Fibroblast of peridontal ligament (primary cell): Measurements from ENCODE around the gene SEC24D.

ENCODE experiments used
- DNase-seq: peaks from one replicate; pipeline ENCODE4 v3.0.0-alpha.2; 2010; ENCODE audit errors: extremely low read depth

SEC24D gene

DNA sequence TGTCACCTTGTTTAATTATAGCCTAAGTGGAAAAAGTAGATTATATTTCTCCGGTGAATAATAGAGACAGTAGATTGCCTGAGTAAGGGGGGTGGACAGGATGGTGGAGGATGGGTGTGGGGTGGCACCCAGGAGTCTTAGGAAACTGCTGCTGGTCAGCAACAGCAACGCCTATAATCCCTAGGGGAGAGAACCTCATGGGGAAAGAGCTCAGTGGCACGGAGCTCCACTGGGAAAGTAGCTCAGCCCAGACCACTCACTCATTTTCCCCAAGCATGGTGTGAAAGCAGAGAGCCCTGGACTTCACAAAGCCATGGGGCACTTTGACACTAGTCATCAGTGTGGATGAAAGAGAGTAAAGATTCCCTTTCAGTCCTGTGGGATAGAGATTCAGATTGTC, 119.6 kb downstream of the SEC24D start:
- no peak for DNase-seq

DNA sequence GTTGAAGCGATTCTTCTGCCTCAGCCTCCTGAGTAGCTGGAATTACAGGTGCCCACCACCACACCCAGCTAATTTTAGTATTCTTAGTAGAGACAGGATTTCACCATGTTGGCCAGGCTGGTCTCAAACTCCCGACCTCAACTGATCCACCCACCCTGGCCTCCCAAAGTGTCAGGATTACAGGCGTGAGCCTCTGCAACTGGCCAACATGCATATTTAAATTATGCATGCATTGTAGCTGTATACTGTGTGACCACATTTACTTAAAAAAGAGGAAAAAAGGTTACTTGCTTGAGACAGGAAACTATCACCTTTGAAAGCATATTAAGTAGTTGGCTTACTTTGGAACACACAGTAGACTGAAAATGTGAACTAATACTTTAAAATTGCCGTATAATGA, 121.2 kb downstream of the SEC24D start:
- DNase-seq = no peak

DNA sequence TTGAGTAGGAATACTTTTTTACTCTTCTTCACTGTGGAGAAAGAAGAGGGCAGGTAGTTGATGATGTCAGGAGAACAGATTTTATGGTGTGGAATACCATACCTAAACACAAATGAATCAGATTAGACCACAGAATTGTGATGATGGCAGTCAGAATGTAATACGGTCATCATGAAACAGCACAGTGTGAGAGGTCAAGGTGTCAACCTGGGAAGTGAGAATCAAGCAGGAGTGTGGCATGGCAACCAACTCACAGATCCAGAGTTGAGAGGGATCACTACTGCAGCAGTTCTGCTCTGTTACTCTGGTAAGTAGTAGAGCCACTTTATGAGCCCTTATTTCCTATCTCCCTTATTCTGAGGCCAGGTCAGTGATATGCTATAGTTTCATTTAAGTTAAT, 123.1 kb downstream of the SEC24D start:
- no peak for DNase-seq

DNA sequence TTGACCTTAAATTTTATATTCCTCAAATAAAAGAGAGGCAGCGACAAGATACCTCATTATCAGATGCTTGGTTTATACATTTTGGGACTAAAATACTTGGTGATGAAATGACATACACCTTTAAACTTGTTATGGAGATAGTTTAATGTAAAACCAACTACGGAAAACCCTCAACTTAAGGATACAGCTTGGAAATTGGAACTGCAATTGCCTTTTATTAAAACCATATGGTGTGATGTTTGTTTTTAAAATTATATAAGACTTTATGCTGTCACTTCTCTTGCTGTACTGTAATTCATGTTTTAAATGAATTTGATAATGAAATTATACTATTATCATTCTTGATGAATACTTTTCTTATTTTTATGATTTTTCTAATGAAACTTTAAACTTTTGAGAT, 124.9 kb downstream of the SEC24D start:
- peak; percentile 76 for DNase-seq

DNA sequence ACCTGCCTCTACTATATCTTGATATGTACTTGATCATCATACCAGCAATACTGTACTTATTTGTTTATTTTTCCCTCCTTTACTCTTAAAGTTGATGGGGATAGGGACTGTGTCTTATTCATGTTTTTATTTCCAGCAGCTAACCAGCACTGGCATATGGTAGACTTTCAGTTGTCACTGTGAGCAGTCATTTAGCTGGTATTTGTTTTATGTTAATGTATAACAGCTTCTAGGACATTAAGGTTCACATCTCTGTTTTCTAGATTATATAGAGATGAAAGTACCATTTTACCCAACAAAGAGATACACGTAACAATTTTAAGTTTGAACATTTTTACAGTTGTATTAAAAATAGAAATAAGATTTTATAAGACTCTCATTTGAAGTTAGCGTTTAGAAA, 132.8 kb downstream of the SEC24D start:
- DNase-seq = no peak

DNA sequence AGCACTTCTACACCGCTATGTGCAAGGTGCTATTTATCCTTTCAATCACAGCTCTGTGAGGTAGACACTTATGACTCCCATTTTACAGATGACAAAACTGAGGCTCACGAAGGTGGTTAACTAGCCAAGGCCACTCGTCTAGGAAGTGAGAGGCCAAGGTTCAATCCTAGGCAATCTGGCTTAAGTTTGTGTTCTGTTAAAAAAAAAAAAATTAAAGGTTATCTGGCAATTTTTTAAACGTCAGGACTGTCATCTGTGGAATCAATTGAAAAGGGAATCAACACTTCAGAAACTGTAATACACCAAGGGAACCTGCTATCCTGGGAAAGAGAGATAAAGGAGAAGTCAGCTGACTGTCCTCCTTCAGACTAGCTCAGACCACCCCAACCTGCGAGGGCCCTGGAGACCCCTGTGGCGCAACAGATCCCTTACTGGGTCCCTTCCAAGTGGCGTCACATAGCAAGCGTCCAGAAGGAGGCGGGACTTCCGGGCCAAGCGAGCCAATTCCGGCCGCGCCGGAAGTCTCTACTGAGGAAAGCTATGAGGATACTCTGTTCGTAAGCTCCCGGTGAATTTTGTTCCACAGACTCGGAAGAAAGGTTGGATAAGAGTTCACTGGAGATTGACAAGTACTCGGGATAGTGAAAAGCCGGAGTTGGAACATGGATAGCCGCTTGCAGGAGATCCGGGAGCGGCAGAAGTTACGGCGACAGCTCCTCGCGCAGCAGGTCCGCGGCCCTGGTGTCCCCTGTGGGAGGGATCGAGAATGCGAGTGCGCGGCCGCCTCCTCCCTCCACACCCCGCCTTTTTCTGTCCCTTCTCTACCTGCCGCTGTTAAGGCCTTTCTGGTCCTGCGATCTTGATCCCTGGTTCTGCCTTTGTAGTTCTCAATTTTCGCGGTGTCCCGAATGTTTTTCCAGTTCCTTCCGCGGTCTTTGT, 150.8 kb downstream of the SEC24D start, which contains the start of gene METTL14:
TSS of gene METTL14 (plus strand) at position 520 of the 939 bp plus-strand sequence. CDS start at position 663, 143 bp downstream.
- peak; percentile 92 for DNase-seq

DNA sequence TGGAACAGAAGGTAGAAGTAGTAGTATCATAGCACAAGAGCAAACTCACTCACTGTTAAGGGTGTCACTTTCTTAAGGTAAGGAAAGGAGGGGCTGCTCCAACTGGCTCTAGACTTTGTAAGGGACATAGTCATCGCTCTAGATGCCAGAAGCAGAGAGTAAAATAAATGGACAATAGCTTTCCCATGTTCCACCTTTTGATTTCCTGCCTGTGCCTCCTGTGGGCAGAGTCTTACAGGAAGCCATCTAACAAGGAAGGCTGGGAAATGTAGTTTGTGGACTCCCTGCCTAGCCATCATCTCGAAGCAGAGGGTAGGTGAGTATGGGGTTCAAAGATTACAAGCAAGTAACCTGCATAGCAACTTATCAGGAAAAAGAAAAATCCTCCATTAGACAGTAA, 152.4 kb downstream of the SEC24D start:
- DNase-seq = no peak

DNA sequence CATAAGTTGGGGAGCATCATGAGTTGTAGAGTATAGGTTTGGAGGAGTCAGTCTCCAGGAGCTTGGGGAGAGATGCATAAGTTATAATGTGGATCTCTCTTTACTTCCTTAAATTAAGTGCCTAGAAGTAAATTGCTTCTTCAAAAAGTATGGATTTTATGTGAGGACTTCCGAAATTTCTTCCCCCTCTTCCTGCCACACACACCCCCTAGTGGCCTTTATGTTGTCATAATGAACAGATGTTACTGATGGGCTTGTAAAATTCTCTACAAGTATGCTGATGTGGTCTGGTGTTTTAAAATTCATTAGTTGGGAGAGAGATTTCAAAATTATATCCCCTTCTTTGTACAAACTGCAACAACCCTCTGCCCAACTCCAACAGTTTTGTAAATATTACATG, 153.0 kb downstream of the SEC24D start:
- peak; percentile 69 for DNase-seq

DNA sequence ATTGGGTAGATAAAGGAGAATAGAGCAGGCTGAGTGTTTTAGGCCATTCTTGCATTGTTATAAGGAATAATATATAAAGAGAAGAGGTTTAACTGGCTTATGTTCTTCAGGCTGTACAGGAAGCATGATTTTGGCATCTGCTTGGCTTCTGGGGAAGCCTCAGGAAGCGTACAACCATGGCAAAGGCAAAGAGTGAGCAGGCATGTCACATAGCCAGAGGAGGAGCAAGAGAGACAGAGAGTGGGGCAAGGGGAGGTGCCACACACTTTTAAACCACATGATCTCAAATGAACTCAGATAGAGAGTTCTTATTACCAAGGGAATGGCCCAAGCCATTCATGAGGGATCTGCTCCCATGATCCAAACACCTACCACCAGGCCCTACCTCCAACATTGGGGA, 155.1 kb downstream of the SEC24D start:
- no peak for DNase-seq

DNA sequence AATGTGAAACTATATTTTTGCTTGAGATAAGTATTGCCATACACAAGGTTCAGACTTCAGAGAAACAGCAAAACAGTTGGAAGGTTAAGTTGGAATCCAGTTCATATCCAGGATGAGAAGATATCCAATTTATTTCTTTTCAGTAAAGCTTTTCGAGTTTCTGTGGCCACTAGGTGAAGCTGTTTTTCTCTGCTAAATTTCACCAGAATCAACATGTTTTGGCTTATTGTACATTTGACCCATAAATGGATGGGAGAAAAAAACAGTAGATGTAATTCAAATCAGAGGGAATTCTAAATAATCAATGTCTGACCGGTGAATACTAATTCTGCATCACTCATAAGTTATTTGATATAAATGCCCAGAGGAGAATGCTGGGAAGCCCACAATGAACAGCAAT, 159.8 kb downstream of the SEC24D start:
- DNase-seq = peak; percentile 42
